ENCODE data around the gene UBD.

Gene UBD

GRCh38 chr6:29558439-29559079 lies 973 bp downstream of the UBD start:
- no peak for DNase-seq

- no peak for DNase-seq
Observed at GRCh38 chr6:29557320-29557719, 2.2 kb downstream of the UBD start.

GRCh38 chr6:29554764-29555163 lies 4.8 kb downstream of the UBD start:
- no peak for DNase-seq

- peak; percentile 86 for DNase-seq
Observed at GRCh38 chr6:29553268-29554057, 6.1 kb downstream of the UBD start.

GRCh38 chr6:29552512-29553051 lies 7.0 kb downstream of the UBD start:
- DNase-seq, result peak; percentile 92

- DNase-seq, result peak; percentile 15
Observed at GRCh38 chr6:29547573-29547972, 12.0 kb downstream of the UBD start.

GRCh38 chr6:29537714-29538403 lies 21.7 kb downstream of the UBD start:
- no peak for DNase-seq

GRCh38 chr6:29532320-29532951 lies 27.1 kb downstream of the UBD start:
- no peak for DNase-seq

GRCh38 chr6:29531668-29532067 lies 27.9 kb downstream of the UBD start:
- no peak for DNase-seq

- no peak for DNase-seq
Observed at GRCh38 chr6:29530671-29531310, 28.7 kb downstream of the UBD start.

- DNase-seq, result no peak
Observed at GRCh38 chr6:29529956-29530355, 29.6 kb downstream of the UBD start.

GRCh38 chr6:29528988-29529560 lies 30.5 kb downstream of the UBD start:
- DNase-seq, result no peak

GRCh38 chr6:29528300-29528931 lies 31.1 kb downstream of the UBD start:
- DNase-seq, result no peak

GRCh38 chr6:29527564-29527963 lies 32.0 kb downstream of the UBD start:
- no peak for DNase-seq

- DNase-seq, result no peak
Observed at GRCh38 chr6:29527126-29527525, 32.4 kb downstream of the UBD start.

- no peak for DNase-seq
Observed at GRCh38 chr6:29525311-29525639, 34.3 kb downstream of the UBD start.

- DNase-seq, result peak; percentile 46
Observed at GRCh38 chr6:29524444-29525310, 34.9 kb downstream of the UBD start.

GRCh38 chr6:29524044-29524443 lies 35.5 kb downstream of the UBD start:
- no peak for DNase-seq

GRCh38 chr6:29522227-29522626 lies 37.3 kb downstream of the UBD start:
- peak; percentile 75 for DNase-seq

GRCh38 chr6:29521006-29521680 lies 38.4 kb downstream of the UBD start:
- no peak for DNase-seq
